ENCODE measurements around the gene SLC2A3. TPM values are rescaled to one million over a fixed set of nuclear protein-coding genes. Genes with fewer than 3 reads are reported as not detected.
"Not testable (repeated sequence)": the region's sequence is repeated elsewhere in the genome, so short reads cannot be mapped to it uniquely, and the experiment has no call there.

Gene SLC2A3
- total RNA-seq, 1 donor from 2014 or later = 562 TPM

GRCh38 chr12:7951671-7952070 lies 15.7 kb upstream of the SLC2A3 start:
- Mint-ChIP-seq H3K4me1 (ENCODE audit: unreplicated experiment) (peaks cover 7% of the 10 kb centered on the region), H3K27ac (ENCODE audit: unreplicated experiment) (no peak overlapping the region), H3K9me3 (ENCODE audit: unreplicated experiment) (no peaks in the 10 kb centered on the region), H3K36me3 (ENCODE audit: low read depth, unreplicated experiment) (no peaks in the 10 kb centered on the region), H3K27me3 (ENCODE audit: unreplicated experiment) (peaks cover 3% of the 10 kb centered on the region), H3K4me3 (ENCODE audit: unreplicated experiment) (no peak overlapping the region)
- no peak for DNase-seq (ENCODE audit: low spot score)
- TF ChIP-seq CTCF (IDR thresholded peaks at IDR 0.05; ENCODE audit: unreplicated experiment) = no peak

- not testable (repeated sequence) for H3K36me3 Mint-ChIP-seq (ENCODE audit: low read depth, unreplicated experiment); H3K9me3 Mint-ChIP-seq (ENCODE audit: unreplicated experiment); H3K27ac Mint-ChIP-seq (ENCODE audit: unreplicated experiment)
Measured at GRCh38 chr12:7950230-7950943, 14.4 kb upstream of the SLC2A3 start.

GRCh38 chr12:7948589-7949260 lies 12.7 kb upstream of the SLC2A3 start:
- no peak for DNase-seq (ENCODE audit: low spot score)
- no peaks in the 10 kb centered on the region for H3K36me3 Mint-ChIP-seq (ENCODE audit: low read depth, unreplicated experiment)
- peaks cover 7% of the 10 kb centered on the region for H3K27me3 Mint-ChIP-seq (ENCODE audit: unreplicated experiment)
- peaks cover 7% of the 10 kb centered on the region for H3K4me1 Mint-ChIP-seq (ENCODE audit: unreplicated experiment)
- H3K4me3 Mint-ChIP-seq (ENCODE audit: unreplicated experiment) = no peak overlapping the region
- H3K27ac Mint-ChIP-seq (ENCODE audit: unreplicated experiment) = peak overlapping the region; percentile 11
- TF ChIP-seq CTCF (IDR thresholded peaks at IDR 0.05; ENCODE audit: unreplicated experiment) = no peak
- no peaks in the 10 kb centered on the region for H3K9me3 Mint-ChIP-seq (ENCODE audit: unreplicated experiment)

More at GRCh38 chr12:7950230-7950943, 14.4 kb upstream of the SLC2A3 start:
- H3K27me3 Mint-ChIP-seq (ENCODE audit: unreplicated experiment); H3K4me1 Mint-ChIP-seq (ENCODE audit: unreplicated experiment); H3K4me3 Mint-ChIP-seq (ENCODE audit: unreplicated experiment); DNase-seq (ENCODE audit: low spot score): not testable (repeated sequence)

DNA sequence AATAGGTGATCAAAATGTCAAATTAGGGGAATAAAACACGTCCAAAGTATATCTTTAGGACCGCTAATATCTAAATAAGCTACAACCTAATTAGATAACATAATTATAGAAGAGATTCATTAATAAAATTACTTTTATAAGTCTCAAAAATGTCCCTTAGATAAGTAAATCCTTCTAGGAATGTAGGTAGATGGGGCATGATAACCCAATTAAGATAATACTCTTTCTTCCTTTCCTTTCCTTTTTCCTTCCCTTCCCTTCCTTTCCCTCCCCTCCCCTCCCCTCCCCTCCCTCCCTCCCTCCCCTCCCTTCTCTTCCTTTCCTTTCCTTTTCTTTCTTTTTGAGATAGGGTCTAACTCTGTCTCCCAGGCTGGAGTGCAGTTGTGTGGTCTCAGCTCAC lies 11.0 kb upstream of the SLC2A3 start:
- Mint-ChIP-seq H3K9me3 (ENCODE audit: unreplicated experiment) (no peaks in the 10 kb centered on the region), H3K36me3 (ENCODE audit: low read depth, unreplicated experiment) (no peaks in the 10 kb centered on the region), H3K4me1 (ENCODE audit: unreplicated experiment) (peaks cover 7% of the 10 kb centered on the region), H3K27ac (ENCODE audit: unreplicated experiment) (no peak overlapping the region), H3K27me3 (ENCODE audit: unreplicated experiment) (peaks cover 6% of the 10 kb centered on the region), H3K4me3 (ENCODE audit: unreplicated experiment) (no peak overlapping the region)
- no peak for DNase-seq (ENCODE audit: low spot score)
- TF ChIP-seq CTCF (IDR thresholded peaks at IDR 0.05; ENCODE audit: unreplicated experiment) = no peak

DNA sequence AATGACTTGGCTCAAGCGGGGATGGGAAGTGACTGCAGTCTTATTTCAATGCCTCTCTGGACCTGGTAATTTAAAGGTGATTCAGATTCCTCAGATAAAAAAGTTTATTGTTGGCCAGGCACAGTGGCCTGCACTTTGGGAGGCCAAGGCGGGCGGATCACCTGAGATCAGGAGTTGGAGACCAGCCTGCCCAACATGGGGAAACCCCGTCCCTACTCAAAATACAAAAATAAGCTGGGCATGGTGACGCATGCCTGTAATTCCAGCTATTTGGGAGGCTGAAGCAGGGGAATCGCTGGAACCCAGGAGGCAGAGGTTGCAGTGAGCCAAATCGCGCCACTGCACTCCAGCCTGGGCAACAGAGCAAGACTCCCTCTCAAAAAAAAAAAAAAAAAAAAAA lies 8.8 kb upstream of the SLC2A3 start:
- not testable (repeated sequence) for H3K27ac Mint-ChIP-seq (ENCODE audit: unreplicated experiment); H3K9me3 Mint-ChIP-seq (ENCODE audit: unreplicated experiment); H3K36me3 Mint-ChIP-seq (ENCODE audit: low read depth, unreplicated experiment); H3K4me1 Mint-ChIP-seq (ENCODE audit: unreplicated experiment); DNase-seq (ENCODE audit: low spot score); H3K27me3 Mint-ChIP-seq (ENCODE audit: unreplicated experiment); H3K4me3 Mint-ChIP-seq (ENCODE audit: unreplicated experiment)

- Mint-ChIP-seq H3K36me3 (ENCODE audit: low read depth, unreplicated experiment) (no peaks in the 10 kb centered on the region), H3K9me3 (ENCODE audit: unreplicated experiment) (no peaks in the 10 kb centered on the region), H3K27me3 (ENCODE audit: unreplicated experiment) (peaks cover 3% of the 10 kb centered on the region), H3K4me3 (ENCODE audit: unreplicated experiment) (no peak overlapping the region), H3K4me1 (ENCODE audit: unreplicated experiment) (peaks cover 7% of the 10 kb centered on the region), H3K27ac (ENCODE audit: unreplicated experiment) (no peak overlapping the region)
- no peak for TF ChIP-seq CTCF (IDR thresholded peaks at IDR 0.05; ENCODE audit: unreplicated experiment)
- DNase-seq (ENCODE audit: low spot score) = no peak
Measured at GRCh38 chr12:7940906-7941305, 4.9 kb upstream of the SLC2A3 start.

Measured in endothelial cell (in vitro differentiated cells).